ENCODE data around the gene BEND6. TPM values are rescaled to one million over a fixed set of nuclear protein-coding genes. Genes with fewer than 3 reads are reported as not detected.
"Not testable (repeated sequence)": the region's sequence is repeated elsewhere in the genome, so short reads cannot be mapped to it uniquely, and the experiment has no call there.

Gene BEND6
- total and polyA plus RNA-seq, 4 donors: under 0.01 to 0.14 (median 0.03) TPM; not detected in 1

GRCh38 chr6:57044568-57044967 is 89.7 kb downstream of the BEND6 start:
- 97% methylated on average over 2 of the region's 2 CpGs for WGBS
- no peaks in the 10 kb centered on the region for H3K9me3 ChIP-seq (ENCODE audit: control insufficient read depth in 4 of 4, low read length in 3 of 4)
- no peak overlapping the region for H3K4me3 ChIP-seq (ENCODE audit: low read depth in 1 of 3, low read length in 3 of 3)
- TF ChIP-seq FOXA2 (IDR thresholded peaks at IDR 0.05) (no peak), RAD21 (IDR thresholded peaks at IDR 0.05) (no peak), FOXA1 (IDR thresholded peaks at IDR 0.05) (no peak), RXRA (IDR thresholded peaks at IDR 0.05) (no peak), EGR1 (IDR thresholded peaks at IDR 0.05; ENCODE audit: low read depth in 2 of 2) (no peak), HNF4A (conservative IDR thresholded peaks at IDR 0.05) (no peak), TAF1 (conservative IDR thresholded peaks at IDR 0.05) (no peak), HNF4G (IDR thresholded peaks at IDR 0.05) (no peak), ATF3 (IDR thresholded peaks at IDR 0.05) (no peak), REST (IDR thresholded peaks at IDR 0.05) (no peak), SP1 (IDR thresholded peaks at IDR 0.05) (no peak), ZBTB33 (IDR thresholded peaks at IDR 0.05) (no peak)
- no peak overlapping the region for H3K9ac ChIP-seq (ENCODE audit: low read depth in 1 of 2, low read length in 2 of 2)
- peaks cover 0 to 8% (median 1%) of the 10 kb centered on the region in 4 donors for H3K4me1 ChIP-seq (ENCODE audit: control insufficient read depth in 4 of 4, insufficient read depth in 4 of 4, low read length in 3 of 4)
- no peaks in the 10 kb centered on the region for H3K36me3 ChIP-seq (ENCODE audit: control insufficient read depth in 4 of 4, insufficient read depth in 3 of 4, low read depth in 1 of 4, low read length in 3 of 4)
- H3K27ac ChIP-seq (ENCODE audit: low read depth in 1 of 2, low read length in 2 of 2): no peak overlapping the region
- peaks cover 0 to 5% (median 2%) of the 10 kb centered on the region in 4 donors for H3K27me3 ChIP-seq (ENCODE audit: control insufficient read depth in 4 of 4, insufficient read depth in 4 of 4, low read length in 3 of 4)
- no peak for DNase-seq (ENCODE audit: low spot score)

GRCh38 chr6:57046332-57047256 is 91.7 kb downstream of the BEND6 start, which contains the start of gene KIAA1586:
Gene KIAA1586, plus strand, starts transcription at chr6:57046693. Its CDS starts 63 bp downstream, at chr6:57046756.
- TF ChIP-seq TAF1 (conservative IDR thresholded peaks at IDR 0.05): peak; percentile 89
- peak; percentile 60 for TF ChIP-seq SP1 (IDR thresholded peaks at IDR 0.05)
- peak; percentile 22 to 43 for TF ChIP-seq RAD21 (IDR thresholded peaks at IDR 0.05)
- TF ChIP-seq GABPA (IDR thresholded peaks at IDR 0.05 in 1 of 2, conservative IDR thresholded peaks at IDR 0.05 in 1 of 2): peak; percentile 36 to 82
- TF ChIP-seq MAX (IDR thresholded peaks at IDR 0.05): peak; percentile 76
- peak; percentile 78 for TF ChIP-seq ZBTB33 (IDR thresholded peaks at IDR 0.05)
- peak; percentile 25 for TF ChIP-seq NR2F2 (IDR thresholded peaks at IDR 0.05)
- peak; percentile 82 for TF ChIP-seq REST (IDR thresholded peaks at IDR 0.05)
- TF ChIP-seq YY1 (IDR thresholded peaks at IDR 0.05): peak; percentile 91
- TF ChIP-seq RXRA (IDR thresholded peaks at IDR 0.05): peak; percentile 22 to 23
- H3K36me3 ChIP-seq (ENCODE audit: control insufficient read depth in 4 of 4, insufficient read depth in 3 of 4, low read depth in 1 of 4, low read length in 3 of 4); H3K9me3 ChIP-seq (ENCODE audit: control insufficient read depth in 4 of 4, low read length in 3 of 4); H3K4me1 ChIP-seq (ENCODE audit: control insufficient read depth in 4 of 4, insufficient read depth in 4 of 4, low read length in 3 of 4); H3K27me3 ChIP-seq (ENCODE audit: control insufficient read depth in 4 of 4, insufficient read depth in 4 of 4, low read length in 3 of 4): not testable (repeated sequence)
- WGBS: under 1% methylated on average over 47 of the region's 78 CpGs
- Histone ChIP-seq H3K27ac (ENCODE audit: low read depth in 1 of 2, low read length in 2 of 2) (peak within 1 kb of the TSS; percentile 15 to 35), H3K9ac (ENCODE audit: low read depth in 1 of 2, low read length in 2 of 2) (peak within 1 kb of the TSS in 1 of 2 donors; percentile 59), H3K4me3 (ENCODE audit: low read depth in 1 of 3, low read length in 3 of 3) (peak within 1 kb of the TSS; percentile 60 to 83 (median 60))
- DNase-seq (ENCODE audit: low spot score): peak; percentile 92

Measured in liver (tissue), 9 donors.